Measurements from ENCODE around the gene ODAM. TPM values are rescaled to one million over a fixed set of nuclear protein-coding genes. Genes with fewer than 3 reads are reported as not detected.

The ODAM gene
- total RNA-seq, 1 donor from 2014 or later: not detected

DNA sequence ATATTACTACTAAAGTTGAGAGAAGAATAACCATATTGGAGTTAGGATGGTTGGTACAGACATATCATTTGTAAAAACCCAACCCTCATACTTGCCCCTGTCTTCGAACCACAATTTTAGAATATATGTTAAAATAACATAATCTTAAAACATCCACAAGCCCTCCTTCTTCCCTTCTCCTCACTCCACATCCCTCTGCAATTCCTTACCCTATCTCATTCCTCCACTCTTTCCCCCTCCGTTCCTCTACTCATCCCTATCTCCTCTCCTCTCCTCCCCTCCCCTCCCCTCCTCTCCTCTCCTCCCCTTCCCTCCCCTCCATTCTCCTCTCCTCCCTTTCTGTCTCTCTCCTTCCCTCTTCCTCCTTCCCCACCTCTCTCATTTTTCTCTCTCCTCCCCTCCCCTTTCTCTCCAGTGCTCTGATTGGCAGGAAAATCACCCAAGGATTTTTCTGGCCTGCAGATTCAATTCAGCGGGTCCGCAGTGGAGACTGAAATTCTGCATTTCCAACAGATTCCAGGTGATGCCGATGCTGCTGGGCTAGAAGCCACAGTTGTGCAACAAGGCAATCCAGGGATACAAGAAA lies 17.4 kb upstream of the ODAM start:
- Mint-ChIP-seq H3K9me3 (no peaks in the 10 kb centered on the region), H3K36me3 (no peaks in the 10 kb centered on the region), H3K27me3 (ENCODE audit: insufficient read depth, low read depth) (no peaks in the 10 kb centered on the region), H3K27ac (no peak overlapping the region), H3K4me1 (no peaks in the 10 kb centered on the region), H3K4me3 (no peak overlapping the region)
- DNase-seq (ENCODE audit: low spot score): no peak
- no peaks in the 10 kb centered on the region for H4K20me1 ChIP-seq (ENCODE audit: low read depth)
- no peaks in the 10 kb centered on the region for H3K9me3 ChIP-seq (ENCODE audit: low read depth)
- H3K4me1 ChIP-seq: no peaks in the 10 kb centered on the region
- no peaks in the 10 kb centered on the region for H3K27me3 ChIP-seq
- H3K9ac ChIP-seq: no peak overlapping the region
- TF ChIP-seq CTCF (IDR thresholded peaks at IDR 0.05): no peak
- TF ChIP-seq EZH2phosphoT487 (IDR thresholded peaks at IDR 0.05): no peak
- TF ChIP-seq EZH2 (IDR thresholded peaks at IDR 0.05): no peak
- no peak overlapping the region for H3K27ac ChIP-seq
- H3F3A ChIP-seq (ENCODE audit: low read depth): no peaks in the 10 kb centered on the region
- H3K79me2 ChIP-seq (ENCODE audit: low read depth): no peaks in the 10 kb centered on the region
- H3K4me2 ChIP-seq: no peak overlapping the region
- no peaks in the 10 kb centered on the region for H3K36me3 ChIP-seq
- peak overlapping the region; percentile 79 for H2AFZ ChIP-seq (replicated peaks)
- no peak overlapping the region for H3K4me3 ChIP-seq

- no peak overlapping the region for H3K4me3 Mint-ChIP-seq
Observed at GRCh38 chr4:70179811-70180210, 15.7 kb upstream of the ODAM start.

DNA sequence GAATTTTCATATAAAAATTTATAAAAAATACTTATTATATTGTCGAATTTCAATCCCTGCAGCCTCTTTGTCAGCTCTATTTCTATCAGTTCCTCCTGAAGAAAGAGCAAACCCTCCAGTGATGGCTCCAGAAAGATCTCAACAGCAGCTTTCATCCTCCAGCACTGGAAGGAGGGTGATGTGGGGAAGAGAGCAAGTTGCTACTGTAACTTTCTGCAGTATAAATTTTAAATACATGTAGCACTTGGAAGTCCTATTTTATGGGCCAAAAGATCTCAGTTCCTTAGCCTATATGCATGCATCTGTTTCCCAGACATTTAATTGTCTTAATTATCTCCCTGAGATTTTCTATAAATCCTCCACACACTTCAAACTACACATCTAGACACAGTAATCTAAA lies 13.7 kb upstream of the ODAM start:
- no peaks in the 10 kb centered on the region for H4K20me1 ChIP-seq (ENCODE audit: low read depth)
- no peaks in the 10 kb centered on the region for H3K36me3 ChIP-seq
- TF ChIP-seq EZH2 (IDR thresholded peaks at IDR 0.05): no peak
- no peak for TF ChIP-seq EZH2phosphoT487 (IDR thresholded peaks at IDR 0.05)
- no peak for TF ChIP-seq CTCF (IDR thresholded peaks at IDR 0.05)
- H3K27me3 ChIP-seq: no peaks in the 10 kb centered on the region
- Mint-ChIP-seq H3K4me3 (no peak overlapping the region), H3K36me3 (no peaks in the 10 kb centered on the region), H3K4me1 (no peaks in the 10 kb centered on the region), H3K27me3 (ENCODE audit: insufficient read depth, low read depth) (no peaks in the 10 kb centered on the region), H3K27ac (no peak overlapping the region), H3K9me3 (no peaks in the 10 kb centered on the region)
- no peaks in the 10 kb centered on the region for H3F3A ChIP-seq (ENCODE audit: low read depth)
- no peak for DNase-seq (ENCODE audit: low spot score)
- no peaks in the 10 kb centered on the region for H3K4me1 ChIP-seq
- no peak overlapping the region for H3K27ac ChIP-seq
- no peak overlapping the region for H3K4me2 ChIP-seq
- no peak overlapping the region for H3K9ac ChIP-seq
- no peaks in the 10 kb centered on the region for H3K9me3 ChIP-seq (ENCODE audit: low read depth)
- no peak overlapping the region for H3K4me3 ChIP-seq
- H3K79me2 ChIP-seq (ENCODE audit: low read depth): no peaks in the 10 kb centered on the region
- H2AFZ ChIP-seq (replicated peaks): peak overlapping the region; percentile 81

More at GRCh38 chr4:70179811-70180210, 15.7 kb upstream of the ODAM start:
- H3K27me3 ChIP-seq: no peaks in the 10 kb centered on the region
- Mint-ChIP-seq H3K27ac (no peak overlapping the region), H3K27me3 (ENCODE audit: insufficient read depth, low read depth) (no peaks in the 10 kb centered on the region), H3K9me3 (no peaks in the 10 kb centered on the region), H3K4me1 (no peaks in the 10 kb centered on the region), H3K36me3 (no peaks in the 10 kb centered on the region)
- TF ChIP-seq EZH2phosphoT487 (IDR thresholded peaks at IDR 0.05) (no peak), EZH2 (IDR thresholded peaks at IDR 0.05) (no peak), CTCF (IDR thresholded peaks at IDR 0.05) (no peak)
- no peak overlapping the region for H3K9ac ChIP-seq
- no peaks in the 10 kb centered on the region for H3F3A ChIP-seq (ENCODE audit: low read depth)
- no peak overlapping the region for H3K4me3 ChIP-seq
- H3K4me1 ChIP-seq: no peaks in the 10 kb centered on the region
- no peaks in the 10 kb centered on the region for H3K79me2 ChIP-seq (ENCODE audit: low read depth)
- H3K4me2 ChIP-seq: no peak overlapping the region
- no peaks in the 10 kb centered on the region for H3K9me3 ChIP-seq (ENCODE audit: low read depth)
- H2AFZ ChIP-seq (replicated peaks): no peak overlapping the region
- no peak for DNase-seq (ENCODE audit: low spot score)
- H4K20me1 ChIP-seq (ENCODE audit: low read depth): no peaks in the 10 kb centered on the region
- no peaks in the 10 kb centered on the region for H3K36me3 ChIP-seq
- no peak overlapping the region for H3K27ac ChIP-seq
